SK-N-DZ (cell line): Measurements from ENCODE around the gene CABS1. TPM values are rescaled to one million over a fixed set of nuclear protein-coding genes. Genes with fewer than 3 reads are reported as not detected.

Source experiments
- DNase-seq: peaks from one replicate; pipeline ENCODE4 v3.0.0-alpha.2; 2015; ENCODE audit warnings: low spot score
- polyA plus RNA-seq, 2 experiments: library from polyadenylated mRNA; depleted of rRNA; stranded (reverse); fragments of >200 nt; gene quantifications; 2 replicates each; pipeline ENCODE4 v1.2.3, GENCODE V29; 2014

The CABS1 gene
- polyA plus RNA-seq (2014; cell fraction: cytosol; rRNA removed), result not detected in 2 replicates
- polyA plus RNA-seq (2014; cell fraction: nucleus; rRNA removed), result not detected in 2 replicates

- no peak for DNase-seq
These were observed at the start of gene CABS1 for GRCh38 chr4:70334681-70335080. TSS of gene CABS1 (plus strand) at chr4:70334981. CDS start at chr4:70335040, 59 bp downstream.

- DNase-seq, result peak; percentile 85
These were observed 46.1 kb upstream of the CABS1 start for GRCh38 chr4:70288651-70289050.

- no peak for DNase-seq
These were observed 43.4 kb upstream of the CABS1 start for GRCh38 chr4:70291341-70291740.

- DNase-seq, result no peak
These were observed 37.2 kb upstream of the CABS1 start for GRCh38 chr4:70297576-70297975.

GRCh38 chr4:70298051-70298450 is 36.7 kb upstream of the CABS1 start:
- no peak for DNase-seq

GRCh38 chr4:70299643-70300042 is 35.1 kb upstream of the CABS1 start:
- DNase-seq, result no peak

- DNase-seq, result no peak
These were observed 34.6 kb upstream of the CABS1 start for GRCh38 chr4:70300215-70300614.

- DNase-seq, result no peak
These were observed 31.7 kb upstream of the CABS1 start for GRCh38 chr4:70303090-70303489.

GRCh38 chr4:70305601-70306000 is 29.2 kb upstream of the CABS1 start:
- no peak for DNase-seq

- DNase-seq, result peak; percentile 63
These were observed 28.7 kb upstream of the CABS1 start for GRCh38 chr4:70306076-70306475.

- no peak for DNase-seq
These were observed 21.0 kb upstream of the CABS1 start for GRCh38 chr4:70313736-70314135.

GRCh38 chr4:70315928-70316327 is 18.9 kb upstream of the CABS1 start:
- no peak for DNase-seq

- no peak for DNase-seq
These were observed 8.7 kb upstream of the CABS1 start for GRCh38 chr4:70326052-70326451.

GRCh38 chr4:70336043-70336442 is 1.3 kb downstream of the CABS1 start:
- no peak for DNase-seq

GRCh38 chr4:70337886-70338420 is 3.2 kb downstream of the CABS1 start:
- no peak for DNase-seq

- no peak for DNase-seq
These were observed 21.4 kb downstream of the CABS1 start for GRCh38 chr4:70356185-70356584.

- DNase-seq, result no peak
These were observed 24.4 kb downstream of the CABS1 start for GRCh38 chr4:70359115-70359661.

GRCh38 chr4:70360460-70360859 is 25.7 kb downstream of the CABS1 start, which contains the start of gene SMR3A:
TSS of gene SMR3A (plus strand) at chr4:70360760. CDS start at chr4:70362116, 1,356 bp downstream.
- no peak for DNase-seq

GRCh38 chr4:70364002-70364401 is 29.2 kb downstream of the CABS1 start:
- DNase-seq, result no peak

GRCh38 chr4:70365479-70365878 is 30.7 kb downstream of the CABS1 start:
- no peak for DNase-seq

GRCh38 chr4:70367813-70368212 is 33.0 kb downstream of the CABS1 start:
- DNase-seq, result no peak

GRCh38 chr4:70371987-70372386 is 37.2 kb downstream of the CABS1 start:
- DNase-seq, result no peak

- no peak for DNase-seq
These were observed 38.0 kb downstream of the CABS1 start for GRCh38 chr4:70372760-70373159.

- no peak for DNase-seq
These were observed 45.8 kb downstream of the CABS1 start for GRCh38 chr4:70380578-70380977.
